ENCODE measurements around the gene THAP10. TPM values are rescaled to one million over a fixed set of nuclear protein-coding genes. Genes with fewer than 3 reads are reported as not detected.
"Not testable (repeated sequence)": the region's sequence is repeated elsewhere in the genome, so short reads cannot be mapped to it uniquely, and the experiment has no call there.

THAP10 gene
- total RNA-seq, 1 experiment from 2014 or later: 4.0 TPM

DNA sequence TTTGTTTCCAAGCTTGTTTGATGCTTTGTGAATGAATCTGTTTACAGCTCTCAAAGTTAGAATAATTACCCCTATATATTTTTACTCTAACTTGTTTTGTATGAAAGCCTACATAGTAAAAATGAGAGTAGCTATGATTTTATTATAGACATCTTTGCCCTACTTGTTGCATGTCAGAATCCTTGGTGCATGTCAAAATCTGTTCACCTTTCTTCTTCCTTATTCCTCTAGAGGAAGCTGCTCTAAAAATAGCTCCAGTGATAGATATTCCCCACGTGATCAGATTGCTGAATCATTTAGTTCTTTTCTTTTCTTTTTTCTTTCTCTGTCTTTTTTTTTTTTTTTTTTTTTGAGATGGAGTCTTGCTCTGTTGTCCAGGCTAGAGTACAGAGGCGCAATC is 40.2 kb upstream of the THAP10 start:
- TF ChIP-seq, protein P1, sequence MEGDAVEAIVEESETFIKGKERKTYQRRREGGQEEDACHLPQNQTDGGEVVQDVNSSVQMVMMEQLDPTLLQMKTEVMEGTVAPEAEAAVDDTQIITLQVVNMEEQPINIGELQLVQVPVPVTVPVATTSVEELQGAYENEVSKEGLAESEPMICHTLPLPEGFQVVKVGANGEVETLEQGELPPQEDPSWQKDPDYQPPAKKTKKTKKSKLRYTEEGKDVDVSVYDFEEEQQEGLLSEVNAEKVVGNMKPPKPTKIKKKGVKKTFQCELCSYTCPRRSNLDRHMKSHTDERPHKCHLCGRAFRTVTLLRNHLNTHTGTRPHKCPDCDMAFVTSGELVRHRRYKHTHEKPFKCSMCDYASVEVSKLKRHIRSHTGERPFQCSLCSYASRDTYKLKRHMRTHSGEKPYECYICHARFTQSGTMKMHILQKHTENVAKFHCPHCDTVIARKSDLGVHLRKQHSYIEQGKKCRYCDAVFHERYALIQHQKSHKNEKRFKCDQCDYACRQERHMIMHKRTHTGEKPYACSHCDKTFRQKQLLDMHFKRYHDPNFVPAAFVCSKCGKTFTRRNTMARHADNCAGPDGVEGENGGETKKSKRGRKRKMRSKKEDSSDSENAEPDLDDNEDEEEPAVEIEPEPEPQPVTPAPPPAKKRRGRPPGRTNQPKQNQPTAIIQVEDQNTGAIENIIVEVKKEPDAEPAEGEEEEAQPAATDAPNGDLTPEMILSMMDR (IDR thresholded peaks at IDR 0.05; ENCODE audit: unreplicated experiment): no peak
- H3K27ac Mint-ChIP-seq (ENCODE audit: low read depth, unreplicated experiment): no peak overlapping the region
- no peaks in the 10 kb centered on the region for H3K36me3 Mint-ChIP-seq (ENCODE audit: insufficient read depth, unreplicated experiment)
- no peaks in the 10 kb centered on the region for H3K9me3 Mint-ChIP-seq (ENCODE audit: unreplicated experiment)
- ChIA-PET CTCF (interaction anchor here (1.0 kb wide), 1 partner anchor 46 kb away, joined by 4 read pairs; no protein-coding TSS in a partner anchor), POLR2A (interaction anchor here (0.6 to 1.0 kb wide), 2 partner anchors 10 to 812 kb away, joined by 3 to 5 read pairs; no protein-coding TSS in a partner anchor)
- no peaks in the 10 kb centered on the region for H3K27me3 Mint-ChIP-seq (ENCODE audit: insufficient read depth, unreplicated experiment)
- no peaks in the 10 kb centered on the region for H3K4me1 Mint-ChIP-seq (ENCODE audit: insufficient read depth, unreplicated experiment)
- BruUV-seq (replicated peaks): no TSS peak
- DNase-seq (ENCODE audit: unreplicated experiment): no peak
- H3K4me3 Mint-ChIP-seq (ENCODE audit: unreplicated experiment): no peak overlapping the region
- intact Hi-C loops (cut with micrococcal nuclease): no loop called here

DNA sequence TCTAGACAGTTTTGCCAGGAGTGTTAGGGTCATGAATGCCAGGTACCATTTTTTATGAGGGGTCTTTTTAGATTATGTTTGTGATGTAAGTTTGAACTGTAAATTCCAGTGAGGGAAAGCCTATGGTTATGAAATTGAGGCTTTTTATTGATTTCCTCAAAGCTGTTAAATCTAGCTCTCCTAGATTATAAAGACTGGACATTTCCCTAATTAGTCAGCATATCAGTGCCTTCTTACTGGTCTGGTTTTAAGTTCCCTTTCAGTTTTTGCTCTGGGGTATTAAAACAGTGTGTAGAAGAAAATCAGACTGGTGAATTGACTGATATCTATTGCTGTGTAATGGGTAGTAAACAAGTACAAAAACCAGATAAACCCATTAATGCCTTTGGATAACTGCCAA is 39.6 kb upstream of the THAP10 start:
- POLR2A ChIA-PET: no interaction called here
- Mint-ChIP-seq H3K4me1 (ENCODE audit: insufficient read depth, unreplicated experiment) (no peaks in the 10 kb centered on the region), H3K27ac (ENCODE audit: low read depth, unreplicated experiment) (no peak overlapping the region), H3K4me3 (ENCODE audit: unreplicated experiment) (no peak overlapping the region), H3K36me3 (ENCODE audit: insufficient read depth, unreplicated experiment) (no peaks in the 10 kb centered on the region), H3K27me3 (ENCODE audit: insufficient read depth, unreplicated experiment) (no peaks in the 10 kb centered on the region), H3K9me3 (ENCODE audit: unreplicated experiment) (no peaks in the 10 kb centered on the region)
- no TSS peak for BruUV-seq (replicated peaks)
- intact Hi-C loops (cut with micrococcal nuclease): no loop called here
- TF ChIP-seq, protein P1 (IDR thresholded peaks at IDR 0.05; ENCODE audit: unreplicated experiment): no peak
- DNase-seq (ENCODE audit: unreplicated experiment): no peak
- CTCF ChIA-PET: interaction anchor here (1.0 kb wide), 1 partner anchor 46 kb away, joined by 4 read pairs; no protein-coding TSS in a partner anchor

DNA sequence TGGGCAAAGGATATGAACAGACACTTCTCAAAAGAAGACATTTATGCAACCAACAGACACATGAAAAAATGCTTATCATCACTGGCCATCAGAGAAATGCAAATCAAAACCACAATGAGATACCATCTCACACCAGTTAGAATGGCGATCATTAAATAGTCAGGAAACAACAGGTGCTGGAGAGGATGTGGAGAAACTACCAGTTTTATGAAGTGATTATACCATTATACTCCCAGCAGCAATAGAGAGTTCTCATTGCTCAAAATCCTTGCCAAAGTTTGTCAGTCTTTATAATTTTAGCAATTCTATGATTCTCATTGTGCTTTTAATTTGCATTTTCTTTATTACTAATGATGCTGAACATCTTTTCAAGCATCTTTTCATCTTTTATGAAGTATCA is 34.7 kb upstream of the THAP10 start:
- H3K4me1 Mint-ChIP-seq (ENCODE audit: insufficient read depth, unreplicated experiment); H3K27me3 Mint-ChIP-seq (ENCODE audit: insufficient read depth, unreplicated experiment); H3K9me3 Mint-ChIP-seq (ENCODE audit: unreplicated experiment); H3K27ac Mint-ChIP-seq (ENCODE audit: low read depth, unreplicated experiment); H3K4me3 Mint-ChIP-seq (ENCODE audit: unreplicated experiment); DNase-seq (ENCODE audit: unreplicated experiment); BruUV-seq (replicated peaks); CTCF ChIA-PET; intact Hi-C loops (cut with micrococcal nuclease); H3K36me3 Mint-ChIP-seq (ENCODE audit: insufficient read depth, unreplicated experiment); POLR2A ChIA-PET: not testable (repeated sequence)

DNA sequence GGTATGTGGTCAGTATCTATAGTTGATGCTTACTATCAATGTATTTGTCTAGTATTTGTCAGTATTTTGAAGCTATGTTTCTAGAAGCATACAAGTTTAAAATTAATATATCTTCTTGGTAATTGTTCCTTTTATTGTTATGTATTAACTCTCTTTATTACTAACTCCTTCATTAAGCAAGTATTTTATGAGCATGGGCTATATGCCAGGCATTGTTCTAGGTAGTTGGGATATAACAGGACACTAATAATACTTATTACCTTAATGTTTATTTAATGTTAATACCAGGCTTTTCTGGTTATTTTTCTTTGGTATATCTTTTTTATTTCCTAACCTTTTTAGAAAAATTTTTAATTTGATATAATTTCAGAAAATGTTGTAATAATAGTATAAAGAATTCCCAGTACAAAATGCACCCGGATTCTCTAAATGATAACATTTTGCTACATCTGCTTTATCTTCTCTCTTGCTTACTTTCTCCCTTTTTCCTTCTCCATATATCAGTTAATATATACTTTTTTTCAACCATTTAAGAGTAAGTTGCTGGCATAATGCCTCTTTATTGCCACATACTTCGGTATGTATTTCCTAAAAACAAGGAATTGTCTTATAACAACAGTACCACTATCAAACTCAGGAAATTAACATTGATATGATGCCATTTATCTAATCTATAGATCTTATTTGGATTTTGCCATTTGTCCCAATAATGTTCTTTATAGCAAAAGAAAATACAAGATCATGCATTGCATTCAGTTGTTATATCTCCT is 31.3 kb upstream of the THAP10 start:
- Mint-ChIP-seq H3K9me3 (ENCODE audit: unreplicated experiment) (peaks cover 7% of the 10 kb centered on the region), H3K27me3 (ENCODE audit: insufficient read depth, unreplicated experiment) (no peaks in the 10 kb centered on the region), H3K4me3 (ENCODE audit: unreplicated experiment) (no peak overlapping the region), H3K36me3 (ENCODE audit: insufficient read depth, unreplicated experiment) (peaks cover 2% of the 10 kb centered on the region), H3K4me1 (ENCODE audit: insufficient read depth, unreplicated experiment) (no peaks in the 10 kb centered on the region), H3K27ac (ENCODE audit: low read depth, unreplicated experiment) (no peak overlapping the region)
- ChIA-PET CTCF (no interaction called here), POLR2A (interaction anchor here (1.5 to 1.8 kb wide), 2 partner anchors 9 to 17 kb away, joined by 4 to 5 read pairs; no protein-coding TSS in a partner anchor)
- peak; percentile 23 for DNase-seq (ENCODE audit: unreplicated experiment)
- intact Hi-C loops (cut with micrococcal nuclease): no loop called here
- TF ChIP-seq, protein P1 (IDR thresholded peaks at IDR 0.05; ENCODE audit: unreplicated experiment): no peak
- no TSS peak for BruUV-seq (replicated peaks)

Measured in MCF 10A (cell line).